ENCODE data around the gene ENPEP. TPM values are rescaled to one million over a fixed set of nuclear protein-coding genes. Genes with fewer than 3 reads are reported as not detected.
"Not testable (repeated sequence)": the region's sequence is repeated elsewhere in the genome, so short reads cannot be mapped to it uniquely, and the experiment has no call there.

ENPEP gene
- total RNA-seq (2014; rRNA removed; shearing (Covaris generic)), result 0.56 and 1.2 TPM in 2 replicates

- Histone ChIP-seq H3K36me3 (no peaks in the 10 kb centered on the region), H3K27ac (no peak within 1 kb of the TSS), H3K27me3 (no peaks in the 10 kb centered on the region), H3K4me1 (peaks cover 3% of the 10 kb centered on the region; the same call in 1 of the 2 replicates), H3K9me3 (replicated peaks) (no peaks in the 10 kb centered on the region), H3K4me3 (peak within 1 kb of the TSS; percentile 65)
- peak; percentile 34 to 55 for DNase-seq
These were observed at the start of gene ENPEP for GRCh38 chr4:110475881-110476818. ENPEP (plus strand) TSS chr4:110476155; CDS start chr4:110476415, 260 bp downstream.

- H3K4me3 ChIP-seq; H3K36me3 ChIP-seq; H3K27ac ChIP-seq; DNase-seq; H3K9me3 ChIP-seq (replicated peaks); H3K27me3 ChIP-seq; H3K4me1 ChIP-seq: not testable (repeated sequence)
These were observed 44.1 kb upstream of the ENPEP start for GRCh38 chr4:110431805-110432204.

- H3K9me3 ChIP-seq (replicated peaks); H3K4me3 ChIP-seq; H3K27ac ChIP-seq; H3K4me1 ChIP-seq; H3K36me3 ChIP-seq; DNase-seq; H3K27me3 ChIP-seq: not testable (repeated sequence)
These were observed 38.7 kb upstream of the ENPEP start for GRCh38 chr4:110437292-110437691.

- H3K27me3 ChIP-seq; H3K27ac ChIP-seq; DNase-seq; H3K4me1 ChIP-seq; H3K9me3 ChIP-seq (replicated peaks); H3K36me3 ChIP-seq; H3K4me3 ChIP-seq: not testable (repeated sequence)
These were observed 36.7 kb upstream of the ENPEP start for GRCh38 chr4:110439209-110439608.

GRCh38 chr4:110442309-110442708 is 33.6 kb upstream of the ENPEP start:
- Histone ChIP-seq H3K9me3 (replicated peaks) (no peaks in the 10 kb centered on the region), H3K4me1 (no peaks in the 10 kb centered on the region), H3K36me3 (no peaks in the 10 kb centered on the region), H3K27me3 (no peaks in the 10 kb centered on the region), H3K27ac (no peak overlapping the region), H3K4me3 (no peak overlapping the region)
- DNase-seq, result no peak

- Histone ChIP-seq H3K27me3 (no peaks in the 10 kb centered on the region), H3K4me3 (no peak overlapping the region), H3K36me3 (no peaks in the 10 kb centered on the region), H3K4me1 (no peaks in the 10 kb centered on the region), H3K27ac (no peak overlapping the region), H3K9me3 (replicated peaks) (no peaks in the 10 kb centered on the region)
- DNase-seq, result no peak
These were observed 33.2 kb upstream of the ENPEP start for GRCh38 chr4:110442788-110443187.

GRCh38 chr4:110449947-110450346 is 26.0 kb upstream of the ENPEP start:
- no peak overlapping the region for H3K4me3 ChIP-seq
- no peaks in the 10 kb centered on the region for H3K27me3 ChIP-seq
- no peak overlapping the region for H3K27ac ChIP-seq
- H3K36me3 ChIP-seq, result no peaks in the 10 kb centered on the region
- no peak for DNase-seq
- H3K9me3 ChIP-seq (replicated peaks), result no peaks in the 10 kb centered on the region
- no peaks in the 10 kb centered on the region for H3K4me1 ChIP-seq

GRCh38 chr4:110452546-110452945 is 23.4 kb upstream of the ENPEP start:
- Histone ChIP-seq H3K9me3 (replicated peaks) (no peaks in the 10 kb centered on the region), H3K4me1 (no peaks in the 10 kb centered on the region), H3K36me3 (no peaks in the 10 kb centered on the region), H3K27ac (no peak overlapping the region), H3K27me3 (no peaks in the 10 kb centered on the region), H3K4me3 (no peak overlapping the region)
- DNase-seq, result no peak

- Histone ChIP-seq H3K27ac (no peak overlapping the region), H3K4me1 (no peaks in the 10 kb centered on the region), H3K4me3 (no peak overlapping the region), H3K9me3 (replicated peaks) (no peaks in the 10 kb centered on the region), H3K36me3 (no peaks in the 10 kb centered on the region), H3K27me3 (no peaks in the 10 kb centered on the region)
- DNase-seq, result no peak
These were observed 21.5 kb upstream of the ENPEP start for GRCh38 chr4:110454441-110454840.

- H3K9me3 ChIP-seq (replicated peaks), result no peaks in the 10 kb centered on the region
- no peak for DNase-seq
- H3K36me3 ChIP-seq, result no peaks in the 10 kb centered on the region
- H3K27ac ChIP-seq, result no peak overlapping the region
- no peaks in the 10 kb centered on the region for H3K4me1 ChIP-seq
- no peaks in the 10 kb centered on the region for H3K27me3 ChIP-seq
- no peak overlapping the region for H3K4me3 ChIP-seq
These were observed 17.3 kb upstream of the ENPEP start for GRCh38 chr4:110458494-110459266.

- H3K4me1 ChIP-seq, result no peaks in the 10 kb centered on the region
- H3K9me3 ChIP-seq (replicated peaks), result no peaks in the 10 kb centered on the region
- H3K27me3 ChIP-seq, result no peaks in the 10 kb centered on the region
These were observed 15.7 kb upstream of the ENPEP start for GRCh38 chr4:110460074-110460746.

GRCh38 chr4:110467400-110467799 is 8.6 kb upstream of the ENPEP start:
- Histone ChIP-seq H3K4me1 (no peaks in the 10 kb centered on the region), H3K4me3 (no peak overlapping the region), H3K36me3 (no peaks in the 10 kb centered on the region), H3K27ac (no peak overlapping the region), H3K27me3 (no peaks in the 10 kb centered on the region), H3K9me3 (replicated peaks) (no peaks in the 10 kb centered on the region)
- DNase-seq, result no peak

More at GRCh38 chr4:110460074-110460746, 15.7 kb upstream of the ENPEP start:
- Histone ChIP-seq H3K4me3 (no peak overlapping the region), H3K27ac (no peak overlapping the region), H3K36me3 (no peaks in the 10 kb centered on the region)
- no peak for DNase-seq

GRCh38 chr4:110472583-110473329 is 3.2 kb upstream of the ENPEP start:
- Histone ChIP-seq H3K27me3 (no peaks in the 10 kb centered on the region), H3K9me3 (replicated peaks) (no peaks in the 10 kb centered on the region), H3K4me1 (peaks cover 3% of the 10 kb centered on the region; the same call in 1 of the 2 replicates), H3K36me3 (no peaks in the 10 kb centered on the region), H3K4me3 (no peak overlapping the region), H3K27ac (no peak overlapping the region)
- DNase-seq, result no peak

- Histone ChIP-seq H3K4me3 (no peak overlapping the region), H3K27ac (no peak overlapping the region), H3K9me3 (replicated peaks) (no peaks in the 10 kb centered on the region), H3K4me1 (peaks cover 3% of the 10 kb centered on the region; the same call in 1 of the 2 replicates), H3K27me3 (no peaks in the 10 kb centered on the region), H3K36me3 (no peaks in the 10 kb centered on the region)
- DNase-seq, result no peak
These were observed 1.5 kb upstream of the ENPEP start for GRCh38 chr4:110474481-110474880.

All from SJCRH30 (cell line).